HepG2 (cell line): ENCODE results near the gene ZNF780B. TPM values are rescaled to one million over a fixed set of nuclear protein-coding genes. Genes with fewer than 3 reads are reported as not detected.

Experiments
- ATAC-seq: fragments of 200-7000 bp; cut with Tn5 transposase; 3 replicates; pipeline ENCODE4 v1.9.1; 2020; ENCODE audit warnings: mild to moderate bottlenecking, moderate library complexity
- BruUV-seq: library from RNA; stranded (reverse); fragments of 400-500 nt; replicated peaks from 2 replicates; lab custom pipeline; 2021; lab: Mats Ljungman, UMichigan
- CTCF ChIA-PET: fragments of 300-600 bp; formaldehyde crosslinking; extraction: SDS; loops from one replicate; lab custom pipeline; 2021; ENCODE audit warnings: low total read pairs, inconsistent platforms, low intra/inter-chr PET ratio; lab: Yijun Ruan, JAX
- POLR2A ChIA-PET: fragments of 350-600 bp; sonication (Branson Sonifier 250); formaldehyde crosslinking; loops from one replicate; lab custom pipeline; 2020; ENCODE audit warnings: antibody characterized with exemption, inconsistent platforms; lab: Yijun Ruan, JAX
- DNase-seq: peaks from one replicate; pipeline ENCODE4 v3.0.0-alpha.2; 2015; ENCODE audit warnings: low spot score
- FAIRE-seq: peaks from 3 replicates; lab custom pipeline; 2011; peaks lifted over from hg19 to GRCh38; lab: Jason Lieb, UNC
- H2AFZ ChIP-seq: one replicate; pipeline ENCODE4 v1.6.1; 2011; ENCODE audit warnings: low read length, inconsistent platforms
- H3K27ac ChIP-seq: fragments of 300-600 bp; 3 replicates; pipeline ENCODE4 v1.8.0; 2011; ENCODE audit warnings: mixed run types, mild to moderate bottlenecking, mixed read lengths, low read length, inconsistent platforms; ENCODE audit not compliant: insufficient read depth; ENCODE audit errors: extremely low read length
- H3K27me3 ChIP-seq, 2 experiments: fragments of 200-600 bp in 1 of 2; 2 replicates in 1 of 2; 3 replicates in 1 of 2; pipeline versions ENCODE4 v1.6.0 to v1.8.0; 2011; ENCODE audit warnings: low read length in 2 of 2, mild to moderate bottlenecking in 2 of 2, moderate library complexity in 2 of 2, inconsistent platforms in 1 of 2; ENCODE audit not compliant: insufficient read depth in 2 of 2, control insufficient read depth in 1 of 2
- H3K36me3 ChIP-seq, 2 experiments: fragments of 200-600 bp in 1 of 2; replicated peaks in 1 of 2; 2 replicates in 1 of 2; 3 replicates in 1 of 2; pipeline versions ENCODE4 v1.5.1 to v1.8.0; 2011; ENCODE audit warnings: low read length in 2 of 2, inconsistent platforms in 1 of 2; ENCODE audit not compliant: insufficient read depth in 2 of 2, control insufficient read depth in 1 of 2
- H3K4me1 ChIP-seq: 2 replicates; pipeline ENCODE4 v1.5.1; 2012; ENCODE audit warnings: low read length, inconsistent platforms; ENCODE audit not compliant: insufficient read depth
- H3K4me2 ChIP-seq: 2 replicates; pipeline ENCODE4 v1.6.0; 2011; ENCODE audit warnings: low read depth, low read length, inconsistent platforms
- H3K4me3 ChIP-seq, 3 experiments: fragments of 200-600 bp in 1 of 3; sonication (generic), shearing (Covaris generic) in 1 of 3; replicated peaks in 1 of 3; 2 replicates each; pipeline ENCODE4 v1.5.1; 2011 to 2016; ENCODE audit warnings: low read length in 3 of 3, inconsistent platforms in 2 of 3, low read depth in 2 of 3, mild to moderate bottlenecking in 2 of 3, control low read depth in 1 of 3, mixed read lengths in 1 of 3; ENCODE audit not compliant: insufficient read depth in 1 of 3
- H3K79me2 ChIP-seq: one replicate; pipeline ENCODE4 v1.6.1; 2011; ENCODE audit warnings: low read length, inconsistent platforms; ENCODE audit not compliant: insufficient read depth
- H3K9ac ChIP-seq: 2 replicates; pipeline ENCODE4 v1.6.0; 2011; ENCODE audit warnings: mild to moderate bottlenecking, low read depth, low read length, inconsistent platforms; ENCODE audit not compliant: insufficient read depth
- H3K9me3 ChIP-seq: 2 replicates; pipeline ENCODE4 v1.5.1; 2012; ENCODE audit warnings: mild to moderate bottlenecking, low read length
- H4K20me1 ChIP-seq: 2 replicates; pipeline ENCODE4 v1.6.0; 2011; ENCODE audit warnings: inconsistent platforms, mild to moderate bottlenecking, low read length, moderate library complexity; ENCODE audit not compliant: insufficient read depth
- AKNA ChIP-seq: sonication (generic); formaldehyde crosslinking; IDR thresholded peaks from 2 replicates; pipeline ENCODE4 v1.4.0; 2020; ENCODE audit warnings: missing genetic modification reagents, borderline replicate concordance
- MBD4 ChIP-seq: IDR thresholded peaks from 2 replicates; pipeline ENCODE4 v1.6.1; 2012; ENCODE audit warnings: low read length, inconsistent platforms, borderline replicate concordance
- PCBP1 ChIP-seq: fragments of 200-400 bp; formaldehyde crosslinking; IDR thresholded peaks from 2 replicates; pipeline ENCODE4 v1.6.1; 2017; ENCODE audit warnings: mild to moderate bottlenecking, low read depth, low read length, borderline replicate concordance
- SOX5 ChIP-seq: IDR thresholded peaks from 2 replicates; pipeline ENCODE4 v1.6.1; 2016; ENCODE audit warnings: borderline replicate concordance
- SUZ12 ChIP-seq: fragments of 150-350 bp; IDR thresholded peaks from 2 replicates; pipeline ENCODE4 v1.6.1; 2014; ENCODE audit warnings: low read depth, low read length
- ZBTB37 ChIP-seq: sonication (generic); formaldehyde crosslinking; IDR thresholded peaks from 2 replicates; pipeline ENCODE4 v1.4.0; 2020; ENCODE audit warnings: mild to moderate bottlenecking, missing genetic modification reagents
- ZNF879 ChIP-seq: sonication (generic); formaldehyde crosslinking; IDR thresholded peaks from 2 replicates; pipeline ENCODE4 v1.8.1; 2023; ENCODE audit warnings: missing genetic modification reagents
- in situ Hi-C: cut with HindIII; loops from 2 replicates; pipeline ENCODE4 v1.10.0; 2017; ENCODE audit warnings: low pct_unique_long_range_greater_than_20kb; ENCODE audit not compliant: extremely low pct_ligation_motif_present
- intact Hi-C: fragments of 100-400 bp; cut with micrococcal nuclease; formaldehyde crosslinking; loops from one replicate; pipeline ENCODE4 v1.10.0; 2022; ENCODE audit not compliant: unreplicated experiment
- polyA plus RNA-seq, 8 experiments: library from polyadenylated mRNA; depleted of rRNA in 3 of 8; stranded (reverse) in 7 of 8; unstranded in 1 of 8; fragments of >200 nt; fragmentation: Illumina TruSeq in 4 of 8; extraction: Trizol in 4 of 8; gene quantifications; 2 replicates each; pipeline versions ENCODE4 v1.2.1 to v1.2.3, GENCODE V29; 2011 to 2016; ENCODE audit warnings: low read depth in 4 of 8, missing spikeins in 1 of 8, mixed read lengths in 1 of 8; ENCODE audit not compliant: insufficient read depth in 1 of 8
- total RNA-seq, 5 experiments: library from RNA; depleted of rRNA; stranded (reverse); fragments of >200 nt; fragmentation: Illumina TruSeq; extraction: Trizol; gene quantifications; 2 replicates each; pipeline ENCODE4 v1.2.3, GENCODE V29; 2016; ENCODE audit warnings: low read depth in 1 of 5
- TF ChIP-seq, protein P1 (sequence below), 2 experiments: fragments of 450-650 bp in 1 of 2; sonication (generic) in 1 of 2; formaldehyde crosslinking in 1 of 2; IDR thresholded peaks; 2 replicates each; pipeline versions ENCODE4 v1.6.1 to v1.8.0; 2016 to 2022; ENCODE audit warnings: antibody characterized with exemption in 1 of 2, mild to moderate bottlenecking in 1 of 2, missing genetic modification reagents in 1 of 2

Gene ZNF780B
- total and polyA plus RNA-seq, 2 of the 13 experiments (the other 11 are each of a cell fraction or from before 2014, with no cell fraction given), result 6.6 to 21.9 TPM

DNA sequence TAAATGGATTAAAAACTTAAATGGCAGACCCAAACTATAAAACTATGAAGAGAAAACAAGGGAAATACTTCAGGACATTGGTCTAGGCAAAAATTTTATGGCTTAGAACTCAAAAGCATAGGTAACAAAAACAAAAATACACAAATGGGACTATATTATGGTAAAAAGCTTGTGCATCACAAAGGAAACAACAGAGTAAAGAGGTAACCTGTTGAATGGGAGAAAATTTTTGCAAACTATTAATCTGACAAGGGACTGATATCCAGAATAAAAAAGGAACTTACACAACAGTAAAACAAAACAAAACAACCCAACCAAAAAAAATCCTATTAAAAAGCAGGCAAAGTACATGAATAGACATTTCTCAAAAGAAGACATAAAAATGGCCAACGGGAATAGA lies 68.4 kb downstream of the ZNF780B start (continued):
- no peak for TF ChIP-seq AKNA (CRISPR knock-in tag)
- no peak for TF ChIP-seq ZNF879 (CRISPR knock-in tag)
- no peak for TF ChIP-seq SOX5
- no peak for TF ChIP-seq ZBTB37

DNA sequence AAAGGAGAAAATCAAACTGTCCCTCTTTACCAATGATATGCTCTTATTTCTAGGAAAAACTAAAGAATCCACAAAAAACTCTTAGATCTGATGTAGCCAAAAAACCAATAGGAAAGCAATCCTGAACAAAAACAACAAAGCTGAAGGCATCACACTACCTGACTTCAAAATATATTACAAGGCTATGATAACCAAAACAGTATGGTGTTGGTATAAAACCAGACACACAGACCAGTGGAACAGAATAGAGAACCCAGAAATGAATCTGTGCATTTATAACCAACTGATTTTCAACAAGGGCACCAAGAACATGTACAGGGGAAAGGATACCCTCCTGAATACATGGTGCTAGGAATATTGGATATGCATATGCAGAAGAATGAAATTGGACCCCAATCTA lies 68.9 kb downstream of the ZNF780B start:
- Histone ChIP-seq H4K20me1 (no peaks in the 10 kb centered on the region), H3K27me3 (no peaks in the 10 kb centered on the region), H3K4me1 (peaks cover 6% of the 10 kb centered on the region; the same call in 1 of the 2 replicates), H3K4me2 (no peak overlapping the region), H3K9ac (no peak overlapping the region), H3K79me2 (peaks cover 14% of the 10 kb centered on the region), H3K4me3 (no peak overlapping the region), H3K36me3 (no peaks in the 10 kb centered on the region; a peak in 1 of 5 replicates), H3K9me3 (peaks cover 14% of the 10 kb centered on the region), H3K27ac (no peak overlapping the region), H2AFZ (no peak overlapping the region)
- ChIA-PET CTCF (no interaction called here), POLR2A (no interaction called here)
- in situ Hi-C loops (no loop called here), intact Hi-C loops (no loop called here)
- no peak for FAIRE-seq
- DNase-seq, result no peak
- BruUV-seq, result no TSS peak
- no peak for ATAC-seq
- TF ChIP-seq MBD4 (no peak), SUZ12 (no peak), PCBP1 (no peak)
- TF ChIP-seq, protein P1, sequence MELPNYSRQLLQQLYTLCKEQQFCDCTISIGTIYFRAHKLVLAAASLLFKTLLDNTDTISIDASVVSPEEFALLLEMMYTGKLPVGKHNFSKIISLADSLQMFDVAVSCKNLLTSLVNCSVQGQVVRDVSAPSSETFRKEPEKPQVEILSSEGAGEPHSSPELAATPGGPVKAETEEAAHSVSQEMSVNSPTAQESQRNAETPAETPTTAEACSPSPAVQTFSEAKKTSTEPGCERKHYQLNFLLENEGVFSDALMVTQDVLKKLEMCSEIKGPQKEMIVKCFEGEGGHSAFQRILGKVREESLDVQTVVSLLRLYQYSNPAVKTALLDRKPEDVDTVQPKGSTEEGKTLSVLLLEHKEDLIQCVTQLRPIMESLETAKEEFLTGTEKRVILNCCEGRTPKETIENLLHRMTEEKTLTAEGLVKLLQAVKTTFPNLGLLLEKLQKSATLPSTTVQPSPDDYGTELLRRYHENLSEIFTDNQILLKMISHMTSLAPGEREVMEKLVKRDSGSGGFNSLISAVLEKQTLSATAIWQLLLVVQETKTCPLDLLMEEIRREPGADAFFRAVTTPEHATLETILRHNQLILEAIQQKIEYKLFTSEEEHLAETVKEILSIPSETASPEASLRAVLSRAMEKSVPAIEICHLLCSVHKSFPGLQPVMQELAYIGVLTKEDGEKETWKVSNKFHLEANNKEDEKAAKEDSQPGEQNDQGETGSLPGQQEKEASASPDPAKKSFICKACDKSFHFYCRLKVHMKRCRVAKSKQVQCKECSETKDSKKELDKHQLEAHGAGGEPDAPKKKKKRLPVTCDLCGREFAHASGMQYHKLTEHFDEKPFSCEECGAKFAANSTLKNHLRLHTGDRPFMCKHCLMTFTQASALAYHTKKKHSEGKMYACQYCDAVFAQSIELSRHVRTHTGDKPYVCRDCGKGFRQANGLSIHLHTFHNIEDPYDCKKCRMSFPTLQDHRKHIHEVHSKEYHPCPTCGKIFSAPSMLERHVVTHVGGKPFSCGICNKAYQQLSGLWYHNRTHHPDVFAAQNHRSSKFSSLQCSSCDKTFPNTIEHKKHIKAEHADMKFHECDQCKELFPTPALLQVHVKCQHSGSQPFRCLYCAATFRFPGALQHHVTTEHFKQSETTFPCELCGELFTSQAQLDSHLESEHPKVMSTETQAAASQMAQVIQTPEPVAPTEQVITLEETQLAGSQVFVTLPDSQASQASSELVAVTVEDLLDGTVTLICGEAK (IDR thresholded peaks at IDR 0.05), result no peak
- TF ChIP-seq, protein P1 (CRISPR knock-in tag; IDR thresholded peaks at IDR 0.05), result no peak
